Transverse colon (tissue), 4 donors: ENCODE data around the gene OR5B21. TPM values are rescaled to one million over a fixed set of nuclear protein-coding genes. Genes with fewer than 3 reads are reported as not detected.

Source experiments
- DNase-seq: peaks from one replicate; pipeline ENCODE4 v3.0.0-alpha.2; 2019
- H3K27ac ChIP-seq, 4 donors: fragments of 200-600 bp; sonication (generic); 2 replicates each; pipeline ENCODE4 v1.5.1; 2016 to 2018; ENCODE audit warnings: inconsistent platforms in 4 of 4
- H3K27me3 ChIP-seq: fragments of 200-600 bp; sonication (generic); 2 replicates; pipeline ENCODE4 v1.5.1; 2017; ENCODE audit warnings: inconsistent platforms
- H3K36me3 ChIP-seq, 4 donors: fragments of 200-600 bp; sonication (generic); 2 replicates each; pipeline ENCODE4 v1.5.1; 2017 to 2019; ENCODE audit warnings: inconsistent platforms in 4 of 4
- H3K4me1 ChIP-seq, 4 donors: fragments of 200-600 bp; sonication (generic); 2 replicates each; pipeline ENCODE4 v1.5.1; 2017 to 2020; ENCODE audit warnings: inconsistent platforms in 4 of 4
- H3K4me3 ChIP-seq, 4 donors: fragments of 200-600 bp; sonication (generic); 1 replicate in 1 of 4; 2 replicates in 3 of 4; pipeline versions ENCODE4 v1.5.1 to v1.6.1; 2017 to 2019; ENCODE audit warnings: inconsistent platforms in 4 of 4
- H3K9me3 ChIP-seq, 2 donors: fragments of 200-600 bp; sonication (generic); 2 replicates each; pipeline ENCODE4 v1.5.1; 2017 to 2019; ENCODE audit warnings: inconsistent platforms in 2 of 2
- EP300 ChIP-seq: sonication (generic); formaldehyde crosslinking; IDR thresholded peaks from one replicate; pipeline ENCODE4 v1.6.1; 2017; ENCODE audit warnings: antibody characterized with exemption, low read depth
- POLR2A ChIP-seq: fragments of 450-650 bp; IDR thresholded peaks from one replicate; pipeline ENCODE4 v1.6.1; 2016; ENCODE audit warnings: antibody characterized with exemption, mild to moderate bottlenecking, moderate library complexity
- POLR2AphosphoS5 ChIP-seq, 3 donors: sonication (generic); formaldehyde crosslinking; IDR thresholded peaks; one replicate each; pipeline ENCODE4 v1.6.1; 2016; ENCODE audit warnings: antibody characterized with exemption in 3 of 3
- WGBS, 2 donors: methylation state at CpG; one replicate each; pipeline ENCODE4 v1.1.5; 2018; ENCODE audit warnings: low coverage in 1 of 2; 5-methylcytosine and 5-hydroxymethylcytosine counted together
- in situ Hi-C, 4 donors: fragments of 200-750 bp; cut with MboI; loops; one replicate each; pipeline versions ENCODE4 v1.15.0 to v1.15.1; 2017; ENCODE audit warnings: low sequenced_read_pairs in 3 of 4, low pct_ligation_motif_present in 1 of 4, low pct_unique_long_range_greater_than_20kb in 1 of 4
- intact Hi-C: fragments of 100-400 bp; cut with DNase I; formaldehyde crosslinking; loops from one replicate; pipeline ENCODE4 v1.15.1; 2023; ENCODE audit warnings: low total_unique reads
- total RNA-seq, 4 donors: library from RNA; depleted of rRNA; stranded (reverse); fragments of >200 nt; gene quantifications; one replicate each; pipeline ENCODE4 v1.1.0, GENCODE V29; 2016
- TF ChIP-seq, protein P1 (sequence below), 5 experiments: fragments of 200-600 bp in 3 of 5; fragments of 450-650 bp in 2 of 5; sonication (generic) in 3 of 5; IDR thresholded peaks; 1 replicate in 2 of 5; 2 replicates in 3 of 5; pipeline ENCODE4 v1.5.1; 2016 to 2017; ENCODE audit warnings: antibody characterized with exemption in 5 of 5, inconsistent platforms in 3 of 5, mild to moderate bottlenecking in 2 of 5, moderate library complexity in 1 of 5

OR5B21 gene
- total RNA-seq, 4 donors from 2014 or later = not detected

- 89 to 92% methylated on average over 2 of the region's 2 CpGs for WGBS, 2 donors
- intact Hi-C loops = no loop called here
- H3K27me3 ChIP-seq = no peaks in the 10 kb centered on the region
- no peak overlapping the region for H3K4me3 ChIP-seq
- no peak for DNase-seq
- H3K27ac ChIP-seq = no peak overlapping the region
- H3K36me3 ChIP-seq = no peaks in the 10 kb centered on the region
- no peaks in the 10 kb centered on the region for H3K4me1 ChIP-seq
- no peaks in the 10 kb centered on the region for H3K9me3 ChIP-seq
- in situ Hi-C loops = no loop called here
- TF ChIP-seq EP300 = no peak
- TF ChIP-seq POLR2AphosphoS5 (IDR thresholded peaks at IDR 0.05) = no peak
- no peak for TF ChIP-seq POLR2A
- TF ChIP-seq, protein P1, sequence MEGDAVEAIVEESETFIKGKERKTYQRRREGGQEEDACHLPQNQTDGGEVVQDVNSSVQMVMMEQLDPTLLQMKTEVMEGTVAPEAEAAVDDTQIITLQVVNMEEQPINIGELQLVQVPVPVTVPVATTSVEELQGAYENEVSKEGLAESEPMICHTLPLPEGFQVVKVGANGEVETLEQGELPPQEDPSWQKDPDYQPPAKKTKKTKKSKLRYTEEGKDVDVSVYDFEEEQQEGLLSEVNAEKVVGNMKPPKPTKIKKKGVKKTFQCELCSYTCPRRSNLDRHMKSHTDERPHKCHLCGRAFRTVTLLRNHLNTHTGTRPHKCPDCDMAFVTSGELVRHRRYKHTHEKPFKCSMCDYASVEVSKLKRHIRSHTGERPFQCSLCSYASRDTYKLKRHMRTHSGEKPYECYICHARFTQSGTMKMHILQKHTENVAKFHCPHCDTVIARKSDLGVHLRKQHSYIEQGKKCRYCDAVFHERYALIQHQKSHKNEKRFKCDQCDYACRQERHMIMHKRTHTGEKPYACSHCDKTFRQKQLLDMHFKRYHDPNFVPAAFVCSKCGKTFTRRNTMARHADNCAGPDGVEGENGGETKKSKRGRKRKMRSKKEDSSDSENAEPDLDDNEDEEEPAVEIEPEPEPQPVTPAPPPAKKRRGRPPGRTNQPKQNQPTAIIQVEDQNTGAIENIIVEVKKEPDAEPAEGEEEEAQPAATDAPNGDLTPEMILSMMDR (IDR thresholded peaks at IDR 0.05) = no peak
Observed at GRCh38 chr11:58490827-58491226, 17.1 kb downstream of the OR5B21 start.

DNA sequence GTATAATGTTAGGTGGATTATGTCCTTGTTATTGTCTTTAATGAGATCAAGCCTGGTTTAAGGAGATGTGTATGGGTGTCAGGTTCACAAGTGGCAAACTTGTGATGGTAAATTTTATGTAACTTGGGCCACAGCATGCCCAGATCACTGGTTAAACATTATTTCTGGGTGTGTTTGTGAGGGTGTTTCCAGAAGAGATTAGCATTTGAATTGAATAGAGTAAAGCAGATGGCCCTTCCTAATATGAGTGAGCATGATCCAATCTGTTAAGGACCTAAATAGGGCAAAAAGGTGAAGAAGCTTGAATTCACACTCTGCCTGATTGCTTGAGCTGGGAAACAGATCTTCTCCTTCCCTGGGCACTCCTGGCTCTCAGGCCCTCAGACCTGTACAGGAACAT is 20.7 kb downstream of the OR5B21 start:
- Histone ChIP-seq H3K4me1 (no peaks in the 10 kb centered on the region), H3K36me3 (no peaks in the 10 kb centered on the region), H3K9me3 (no peaks in the 10 kb centered on the region), H3K27ac (no peak overlapping the region), H3K4me3 (no peak overlapping the region), H3K27me3 (no peaks in the 10 kb centered on the region)
- in situ Hi-C loops (no loop called here), intact Hi-C loops (no loop called here)
- TF ChIP-seq EP300 (no peak), POLR2AphosphoS5 (IDR thresholded peaks at IDR 0.05) (no peak), POLR2A (no peak)
- TF ChIP-seq, protein P1 (IDR thresholded peaks at IDR 0.05) = no peak
- DNase-seq = no peak

- Histone ChIP-seq H3K4me1 (no peaks in the 10 kb centered on the region), H3K36me3 (no peaks in the 10 kb centered on the region), H3K9me3 (no peaks in the 10 kb centered on the region), H3K27me3 (no peaks in the 10 kb centered on the region), H3K27ac (no peak overlapping the region), H3K4me3 (no peak overlapping the region)
- intact Hi-C loops (no loop called here), in situ Hi-C loops (no loop called here)
- DNase-seq = no peak
- TF ChIP-seq POLR2AphosphoS5 (IDR thresholded peaks at IDR 0.05) (no peak), EP300 (no peak), POLR2A (no peak)
- TF ChIP-seq, protein P1 (IDR thresholded peaks at IDR 0.05) = no peak
- 90% methylated on average over 1 of the region's 1 CpG; no CpG with 5 or more reads in 1 of the 2 donors for WGBS, 2 donors
Observed at GRCh38 chr11:58485961-58486360, 21.9 kb downstream of the OR5B21 start.

- in situ Hi-C loops (no loop called here), intact Hi-C loops (no loop called here)
- H3K4me1 ChIP-seq = no peaks in the 10 kb centered on the region
- peaks cover 23 to 25% of the 10 kb centered on the region in 2 donors for H3K9me3 ChIP-seq
- no peak overlapping the region for H3K27ac ChIP-seq
- TF ChIP-seq POLR2A (no peak), EP300 (no peak), POLR2AphosphoS5 (IDR thresholded peaks at IDR 0.05) (no peak)
- TF ChIP-seq, protein P1 (IDR thresholded peaks at IDR 0.05) = no peak
- H3K27me3 ChIP-seq = no peaks in the 10 kb centered on the region
- no peak overlapping the region for H3K4me3 ChIP-seq
- DNase-seq = no peak
- H3K36me3 ChIP-seq = no peaks in the 10 kb centered on the region
Observed at GRCh38 chr11:58471892-58472291, 36.0 kb downstream of the OR5B21 start.
